Myometrial cell (primary cell): Measurements from ENCODE around the gene RNPEP. TPM values are rescaled to one million over a fixed set of nuclear protein-coding genes. Genes with fewer than 3 reads are reported as not detected.

ENCODE experiments used
- total RNA-seq: library from RNA; depleted of rRNA; stranded (reverse); fragments of >200 nt; gene quantifications from 2 replicates; pipeline ENCODE4 v1.2.3, GENCODE V29; 2015

RNPEP gene, protein sequence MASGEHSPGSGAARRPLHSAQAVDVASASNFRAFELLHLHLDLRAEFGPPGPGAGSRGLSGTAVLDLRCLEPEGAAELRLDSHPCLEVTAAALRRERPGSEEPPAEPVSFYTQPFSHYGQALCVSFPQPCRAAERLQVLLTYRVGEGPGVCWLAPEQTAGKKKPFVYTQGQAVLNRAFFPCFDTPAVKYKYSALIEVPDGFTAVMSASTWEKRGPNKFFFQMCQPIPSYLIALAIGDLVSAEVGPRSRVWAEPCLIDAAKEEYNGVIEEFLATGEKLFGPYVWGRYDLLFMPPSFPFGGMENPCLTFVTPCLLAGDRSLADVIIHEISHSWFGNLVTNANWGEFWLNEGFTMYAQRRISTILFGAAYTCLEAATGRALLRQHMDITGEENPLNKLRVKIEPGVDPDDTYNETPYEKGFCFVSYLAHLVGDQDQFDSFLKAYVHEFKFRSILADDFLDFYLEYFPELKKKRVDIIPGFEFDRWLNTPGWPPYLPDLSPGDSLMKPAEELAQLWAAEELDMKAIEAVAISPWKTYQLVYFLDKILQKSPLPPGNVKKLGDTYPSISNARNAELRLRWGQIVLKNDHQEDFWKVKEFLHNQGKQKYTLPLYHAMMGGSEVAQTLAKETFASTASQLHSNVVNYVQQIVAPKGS
- total RNA-seq: 77.3 and 83.3 TPM in 2 replicates

DNA sequence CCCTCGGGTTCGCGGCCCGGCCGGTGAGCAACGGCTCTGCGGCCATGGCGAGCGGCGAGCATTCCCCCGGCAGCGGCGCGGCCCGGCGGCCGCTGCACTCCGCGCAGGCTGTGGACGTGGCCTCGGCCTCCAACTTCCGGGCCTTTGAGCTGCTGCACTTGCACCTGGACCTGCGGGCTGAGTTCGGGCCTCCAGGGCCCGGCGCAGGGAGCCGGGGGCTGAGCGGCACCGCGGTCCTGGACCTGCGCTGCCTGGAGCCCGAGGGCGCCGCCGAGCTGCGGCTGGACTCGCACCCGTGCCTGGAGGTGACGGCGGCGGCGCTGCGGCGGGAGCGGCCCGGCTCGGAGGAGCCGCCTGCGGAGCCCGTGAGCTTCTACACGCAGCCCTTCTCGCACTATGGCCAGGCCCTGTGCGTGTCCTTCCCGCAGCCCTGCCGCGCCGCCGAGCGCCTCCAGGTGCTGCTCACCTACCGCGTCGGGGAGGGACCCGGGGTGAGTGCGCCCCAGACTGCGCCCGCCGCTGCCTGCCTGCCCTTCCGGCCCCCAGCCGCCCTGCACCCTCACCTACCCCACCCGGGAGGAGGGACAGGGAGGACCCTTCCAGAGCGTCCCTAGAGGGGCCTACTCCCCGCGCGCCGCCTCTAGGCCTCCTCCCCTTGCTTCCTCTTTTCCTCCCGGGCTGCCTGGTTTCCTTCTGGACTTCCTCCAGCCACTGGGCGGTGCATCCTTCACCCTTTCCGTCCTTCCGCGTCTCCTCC, at the start of gene RNPEP:
Gene RNPEP, plus strand, starts transcription at position 26 of the 757 bp plus-strand sequence. Its CDS starts 19 bp downstream, at position 45.

DNA sequence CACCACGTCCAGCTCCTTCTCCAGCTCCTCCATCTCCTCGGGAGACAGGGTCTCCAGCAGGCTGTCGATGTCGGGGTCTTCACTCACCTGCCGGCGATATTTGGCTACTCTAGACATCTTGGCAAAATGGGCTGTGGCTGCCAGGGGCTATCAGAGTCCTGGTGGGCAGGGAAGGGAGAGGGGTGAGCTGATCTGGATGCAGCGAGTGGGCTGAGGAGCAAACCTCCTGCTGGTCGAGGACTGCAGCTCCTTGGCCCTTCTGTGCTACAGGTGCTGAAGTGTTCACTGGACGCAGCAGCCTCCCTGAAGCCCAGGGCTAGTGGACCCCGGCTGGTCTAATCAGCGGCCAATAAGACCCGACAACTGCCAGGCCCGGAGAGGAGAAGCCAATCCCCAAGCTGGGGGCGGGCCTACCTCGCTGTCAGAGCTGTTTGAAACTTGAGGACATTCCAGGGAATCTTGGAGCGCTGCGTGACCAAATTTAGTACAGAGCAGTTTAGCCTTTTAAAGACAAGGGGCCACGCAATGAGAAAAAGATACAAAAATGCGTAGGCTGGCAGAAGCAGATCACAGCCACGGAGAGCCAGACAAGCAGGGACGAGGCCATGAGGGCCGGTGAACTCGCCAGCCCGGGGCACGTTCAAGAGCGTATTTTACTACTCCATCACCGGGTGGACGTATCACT, 36.1 kb upstream of the RNPEP start, which contains the start of gene LMOD1:
Gene LMOD1, minus strand, starts transcription at position 325 of the 685 bp plus-strand sequence. Its CDS starts 208 bp downstream, at position 117.

GRCh38 chr1:201955009-201955728, 27.3 kb upstream of the RNPEP start, which contains the start of gene TIMM17A:
Gene TIMM17A, plus strand, starts transcription at chr1:201955503. Its CDS starts 24 bp downstream, at chr1:201955527.

GRCh38 chr1:202010180-202011015, 27.9 kb downstream of the RNPEP start, which contains the start of gene ELF3:
Gene ELF3, plus strand, starts transcription at chr1:202010587. Its CDS starts 550 bp downstream, at chr1:202011137.

Other genes with a start within 250 kb of the RNPEP start
- 15.4 and 20.5 TPM in 2 replicates for gene IPO9, start 153.5 kb upstream of the RNPEP start, total RNA-seq
- 35.5 and 40.1 TPM in 2 replicates for gene SHISA4, start 93.8 kb upstream of the RNPEP start, total RNA-seq
- gene LMOD1, start 36.1 kb upstream of the RNPEP start, total RNA-seq: 9.8 and 11.2 TPM in 2 replicates
- gene TIMM17A, start 27.1 kb upstream of the RNPEP start, total RNA-seq: 66.6 and 76.4 TPM in 2 replicates
- gene ELF3, start 27.9 kb downstream of the RNPEP start, total RNA-seq: not detected in 2 replicates
- not detected in 2 replicates for gene GPR37L1, start 140.3 kb downstream of the RNPEP start, total RNA-seq
- gene ARL8A, start 162.1 kb downstream of the RNPEP start, total RNA-seq: 16.7 and 20.2 TPM in 2 replicates
- gene PTPN7, start 178.0 kb downstream of the RNPEP start, total RNA-seq: not detected in 2 replicates
- gene LGR6, start 211.2 kb downstream of the RNPEP start, total RNA-seq: not detected in 2 replicates